GM19468 (cell line): Measurements from ENCODE around the gene POP4.

ENCODE experiments used
- ATAC-seq: cut with Tn5 transposase; IDR thresholded peaks from one replicate; pipeline ENCODE4 v1.9.1; 2021; ENCODE audit warnings: mild to moderate bottlenecking, moderate library complexity, moderate number of reproducible peaks; ENCODE audit not compliant: unreplicated experiment; ENCODE audit errors: extremely low read depth

Gene POP4

GRCh38 chr19:29628661-29629385 is 22.7 kb downstream of the POP4 start:
- ATAC-seq = no peak

DNA sequence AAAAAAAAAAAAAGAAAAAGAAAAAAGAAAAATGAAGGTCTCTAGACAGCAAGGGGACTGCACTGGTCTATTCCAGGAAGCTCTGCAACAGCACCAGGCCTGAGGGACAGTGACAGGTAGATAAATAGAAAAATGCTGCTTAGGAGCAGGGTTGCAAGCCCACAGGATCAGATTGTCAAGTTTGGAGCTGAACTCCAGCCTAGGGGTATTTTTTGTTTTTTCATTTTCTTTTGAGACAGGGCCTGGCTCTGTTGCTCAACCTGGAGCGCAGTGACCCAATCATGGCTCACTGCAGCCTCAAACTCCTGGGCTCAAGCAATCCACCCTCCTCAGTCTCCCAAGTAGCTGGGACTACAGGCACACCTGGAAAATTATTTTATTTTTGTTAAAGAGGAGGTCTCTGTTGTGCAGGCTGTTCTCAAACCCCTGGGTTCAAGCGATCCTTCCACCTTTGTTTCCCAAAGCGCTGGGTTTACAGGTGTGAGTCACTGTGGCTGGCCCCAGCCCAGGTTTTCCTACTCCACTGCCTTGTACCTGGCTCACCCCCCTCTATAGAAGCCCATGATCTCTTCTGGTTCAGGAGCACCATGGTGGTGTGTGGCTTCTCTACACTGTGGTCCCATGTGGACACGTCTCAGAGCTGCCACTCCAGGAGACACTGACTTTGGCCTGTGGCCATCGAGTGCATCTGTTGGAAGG is 23.9 kb downstream of the POP4 start:
- no peak for ATAC-seq

DNA sequence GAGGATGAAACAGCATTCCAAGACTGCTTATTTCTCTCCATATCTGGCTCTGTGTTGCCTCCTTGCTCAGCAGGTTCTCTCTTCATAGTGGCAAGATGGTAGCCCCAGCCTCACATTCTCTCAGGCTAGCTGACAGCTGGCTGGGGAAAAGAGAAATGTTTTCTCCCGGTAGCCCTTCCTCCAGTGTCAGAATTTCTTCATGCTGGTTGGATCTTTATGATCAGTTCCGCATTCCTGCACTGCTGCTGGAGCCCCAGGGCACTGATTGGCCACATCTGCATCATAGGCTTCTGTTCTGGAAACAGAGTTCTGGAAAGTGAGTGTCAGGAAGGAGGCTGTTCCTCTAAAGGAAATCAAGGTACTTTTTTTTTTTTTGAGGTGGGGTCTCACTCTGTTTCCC is 24.6 kb downstream of the POP4 start:
- no peak for ATAC-seq

DNA sequence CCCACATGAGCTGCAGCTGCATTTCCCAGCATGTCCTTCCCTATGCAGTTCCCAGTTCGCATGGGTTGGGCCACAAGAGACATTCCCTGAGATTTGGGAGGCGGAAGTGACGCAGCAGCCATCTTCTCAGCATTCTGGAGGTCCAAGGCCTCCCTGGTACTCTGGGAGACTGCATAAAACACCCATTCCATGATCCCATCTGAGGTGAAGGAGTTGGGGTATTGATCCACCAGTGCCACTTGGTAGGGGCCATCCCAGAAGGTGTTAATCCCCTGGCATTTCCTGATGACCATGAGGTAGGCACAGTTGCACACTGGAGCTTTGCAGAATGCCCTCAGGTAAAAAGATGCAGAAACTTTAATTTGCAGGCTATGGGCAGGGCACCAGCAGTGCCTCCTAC is 25.4 kb downstream of the POP4 start:
- no peak for ATAC-seq

DNA sequence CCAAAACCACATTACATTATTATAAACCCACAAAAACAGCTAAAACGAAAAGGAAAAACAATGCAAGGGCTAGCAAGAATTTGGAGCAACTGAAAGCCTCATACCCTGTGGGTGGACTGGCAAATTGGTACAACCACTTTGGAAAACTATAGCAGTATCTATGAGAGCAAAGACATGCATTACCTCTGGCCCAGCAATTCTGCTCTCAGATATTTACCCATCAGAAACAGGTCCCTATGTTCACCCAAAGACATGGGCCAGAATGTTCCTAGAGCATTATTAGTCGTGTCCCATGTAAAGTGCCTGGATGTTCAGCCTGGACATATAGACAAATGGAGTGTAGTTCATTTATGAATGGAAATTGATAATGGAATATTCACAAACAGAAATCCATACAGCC is 27.9 kb downstream of the POP4 start:
- ATAC-seq = no peak

DNA sequence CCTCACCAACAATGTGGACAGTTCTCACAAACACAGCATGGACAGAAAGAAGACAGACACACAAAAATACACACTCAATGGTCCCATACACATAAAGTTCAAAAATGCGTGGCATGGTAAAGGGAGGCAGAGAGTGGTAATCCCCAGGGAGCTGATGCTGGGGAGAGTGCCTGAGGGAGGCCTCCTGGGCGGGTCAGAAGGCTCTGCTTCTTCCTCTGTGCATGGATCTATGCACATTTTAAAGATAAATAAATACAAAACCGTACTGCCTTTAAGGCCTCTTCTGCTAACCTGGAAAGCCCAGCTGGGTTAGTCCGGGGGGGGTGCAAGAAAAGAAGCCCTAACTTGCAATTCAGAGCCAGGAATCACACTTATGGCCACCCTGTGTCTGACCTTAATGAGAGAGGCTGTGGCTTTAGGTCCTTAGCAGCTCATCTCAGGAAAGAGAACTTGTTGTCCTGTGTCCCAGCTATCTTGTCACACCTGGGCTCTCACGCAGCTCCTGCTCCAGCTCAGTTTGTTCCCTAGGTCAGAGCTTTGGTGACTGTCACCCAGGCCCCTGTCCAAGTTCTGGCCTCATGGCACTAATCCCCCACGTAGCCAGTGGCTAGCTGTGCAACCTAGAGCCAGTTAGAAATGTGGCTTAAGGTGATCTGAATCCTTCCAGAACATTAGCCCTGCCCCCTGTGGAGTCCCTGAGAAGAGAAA is 28.5 kb downstream of the POP4 start:
- ATAC-seq = no peak

DNA sequence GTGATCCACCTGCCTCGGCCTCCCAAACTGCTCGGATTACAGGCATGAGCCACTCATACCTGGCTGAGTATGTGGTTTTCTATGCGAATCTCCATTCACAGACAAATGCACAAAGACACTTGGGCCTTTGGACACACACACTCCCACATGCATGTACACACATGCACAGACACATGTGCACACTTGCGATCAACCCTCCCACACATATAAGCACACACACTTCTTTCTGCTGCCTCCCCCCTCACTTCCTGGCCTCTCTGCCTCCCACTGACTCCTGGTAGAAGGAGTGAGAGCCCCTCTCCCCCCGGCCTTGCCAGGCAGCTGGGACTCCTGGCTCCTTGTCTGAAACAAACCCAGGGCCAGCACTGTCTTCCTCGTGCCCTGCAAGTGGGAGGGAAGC is 29.9 kb downstream of the POP4 start:
- ATAC-seq = no peak

DNA sequence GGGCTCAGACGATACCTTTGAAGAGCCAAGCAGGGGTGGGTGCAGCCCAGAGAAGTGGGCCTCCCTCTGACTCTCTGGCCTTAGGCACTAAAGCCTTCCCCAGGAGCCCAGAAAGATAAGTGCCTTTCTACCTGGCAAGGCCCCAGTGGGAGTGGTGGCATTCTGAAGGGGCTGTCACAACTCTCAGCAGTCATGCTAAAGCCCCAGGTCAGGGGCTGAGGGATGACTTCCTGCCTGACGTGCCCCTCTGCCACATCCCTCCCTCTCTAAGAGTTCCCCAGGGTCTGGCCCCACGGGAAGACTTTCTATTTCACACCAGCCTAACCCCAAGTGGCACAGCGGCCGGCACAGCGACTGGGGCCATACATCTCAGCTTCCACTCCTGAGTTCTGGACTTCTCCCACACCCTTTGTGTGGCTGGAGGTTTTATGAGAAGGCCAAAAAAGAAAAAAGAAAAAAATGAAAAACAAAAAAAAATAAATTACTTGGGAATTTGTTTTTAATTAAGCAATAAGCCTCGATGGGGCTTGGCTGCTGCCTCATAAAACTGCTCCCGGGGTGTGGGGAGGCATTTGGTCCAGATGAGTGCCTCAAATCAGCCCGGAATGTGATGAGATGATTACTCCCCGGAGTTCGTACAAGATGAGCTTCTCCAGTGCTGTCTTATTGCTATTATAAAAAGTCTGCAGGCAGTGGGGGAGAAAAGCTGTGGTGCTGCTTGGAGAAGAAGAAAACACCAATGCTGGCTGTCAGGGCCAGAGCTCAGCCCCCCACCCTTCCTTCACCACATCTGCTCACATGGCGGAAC is 30.7 kb downstream of the POP4 start:
- no peak for ATAC-seq

- no peak for ATAC-seq
Observed at GRCh38 chr19:29639086-29639485, 33.0 kb downstream of the POP4 start.

DNA sequence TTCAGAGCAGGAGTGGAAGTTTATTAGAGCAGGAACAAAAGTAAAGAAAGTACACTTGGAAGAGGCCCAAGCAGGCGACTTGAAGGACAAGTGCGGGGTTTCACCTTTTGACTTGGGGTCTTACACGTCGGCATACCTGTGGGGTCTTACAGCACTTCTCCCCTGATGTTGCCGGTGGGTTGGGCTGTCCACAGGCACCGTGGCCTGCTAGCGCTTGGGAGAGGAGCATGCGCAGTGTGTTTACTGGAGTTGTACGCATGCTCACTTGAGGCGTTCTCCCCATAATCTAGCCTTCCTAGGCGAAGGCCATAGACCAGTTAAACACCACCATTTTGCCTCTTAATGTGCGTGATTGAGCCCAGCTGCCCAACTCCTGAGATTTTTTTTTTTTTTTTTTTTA is 34.1 kb downstream of the POP4 start:
- ATAC-seq = no peak

GRCh38 chr19:29641597-29641996 is 35.5 kb downstream of the POP4 start:
- ATAC-seq = no peak

- ATAC-seq = no peak
Observed at GRCh38 chr19:29643361-29643935, 37.4 kb downstream of the POP4 start.

DNA sequence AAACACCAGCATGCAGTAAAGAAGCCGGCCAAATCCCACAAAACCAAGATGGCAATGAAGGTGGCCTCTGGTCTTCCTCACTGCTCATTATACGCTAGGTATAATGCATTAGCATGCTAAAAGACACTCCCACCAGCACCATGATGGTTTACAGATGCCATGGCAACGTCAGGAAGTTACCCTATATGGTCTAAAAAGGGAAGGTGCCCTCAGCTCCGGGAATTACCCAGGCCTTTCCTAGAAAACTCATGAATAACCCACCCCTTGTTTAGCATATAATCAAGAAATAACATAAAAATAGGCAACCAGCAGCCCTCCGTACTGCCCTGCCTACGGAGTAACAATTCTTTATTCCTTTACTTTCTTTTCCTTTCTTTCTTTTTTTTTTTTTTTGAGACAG is 38.1 kb downstream of the POP4 start:
- no peak for ATAC-seq

DNA sequence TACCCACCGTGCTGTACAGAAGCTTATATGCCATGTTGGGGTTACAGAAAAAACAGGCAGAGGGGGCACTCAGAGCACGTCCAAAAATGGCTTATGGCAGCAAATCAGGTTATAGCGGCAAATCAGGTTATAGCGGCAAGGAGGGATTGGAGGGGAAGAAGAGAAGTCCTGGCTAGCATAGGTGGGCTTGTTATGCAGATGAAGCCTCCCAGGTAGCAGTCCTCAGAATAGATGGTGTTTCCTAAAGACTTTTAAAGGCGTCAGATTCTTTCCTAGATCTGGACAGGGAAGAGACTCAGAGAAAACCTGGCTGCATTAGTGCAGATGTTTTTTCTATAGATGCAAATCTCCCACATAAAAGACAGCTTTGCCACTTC is 39.4 kb downstream of the POP4 start:
- ATAC-seq = no peak

GRCh38 chr19:29645911-29646310 is 39.8 kb downstream of the POP4 start:
- no peak for ATAC-seq

DNA sequence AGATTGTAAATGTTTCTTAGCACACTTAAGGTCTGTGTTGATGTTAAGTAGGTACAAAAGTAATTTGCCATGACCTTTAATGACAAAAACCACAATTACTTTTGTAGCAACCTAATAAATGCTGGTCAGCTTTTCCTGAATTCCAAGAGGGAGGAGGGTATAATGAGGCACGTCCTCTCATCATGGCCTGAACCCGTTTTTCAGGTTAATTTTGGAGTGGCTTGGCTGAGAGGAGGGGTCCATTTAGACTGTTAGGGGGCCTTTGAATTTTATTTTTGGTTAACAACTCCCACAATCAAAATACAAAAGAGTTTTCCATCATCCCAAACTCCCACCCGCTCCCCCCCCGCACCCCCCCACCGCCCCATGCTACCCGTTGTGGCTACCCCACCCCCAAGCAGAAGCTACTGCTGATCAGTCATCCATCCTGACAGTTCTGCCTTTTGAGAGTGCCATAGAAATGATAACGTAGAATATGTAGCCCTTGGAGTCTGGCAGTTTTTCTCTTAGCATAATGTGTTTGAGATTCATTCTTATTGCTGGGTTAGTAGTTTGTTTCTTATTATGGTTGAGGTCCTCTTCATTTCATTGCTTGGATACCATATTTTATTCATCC is 44.8 kb downstream of the POP4 start:
- no peak for ATAC-seq

GRCh38 chr19:29651622-29652394 is 45.7 kb downstream of the POP4 start:
- ATAC-seq = no peak

- no peak for ATAC-seq
Observed at GRCh38 chr19:29653398-29653797, 47.3 kb downstream of the POP4 start.

DNA sequence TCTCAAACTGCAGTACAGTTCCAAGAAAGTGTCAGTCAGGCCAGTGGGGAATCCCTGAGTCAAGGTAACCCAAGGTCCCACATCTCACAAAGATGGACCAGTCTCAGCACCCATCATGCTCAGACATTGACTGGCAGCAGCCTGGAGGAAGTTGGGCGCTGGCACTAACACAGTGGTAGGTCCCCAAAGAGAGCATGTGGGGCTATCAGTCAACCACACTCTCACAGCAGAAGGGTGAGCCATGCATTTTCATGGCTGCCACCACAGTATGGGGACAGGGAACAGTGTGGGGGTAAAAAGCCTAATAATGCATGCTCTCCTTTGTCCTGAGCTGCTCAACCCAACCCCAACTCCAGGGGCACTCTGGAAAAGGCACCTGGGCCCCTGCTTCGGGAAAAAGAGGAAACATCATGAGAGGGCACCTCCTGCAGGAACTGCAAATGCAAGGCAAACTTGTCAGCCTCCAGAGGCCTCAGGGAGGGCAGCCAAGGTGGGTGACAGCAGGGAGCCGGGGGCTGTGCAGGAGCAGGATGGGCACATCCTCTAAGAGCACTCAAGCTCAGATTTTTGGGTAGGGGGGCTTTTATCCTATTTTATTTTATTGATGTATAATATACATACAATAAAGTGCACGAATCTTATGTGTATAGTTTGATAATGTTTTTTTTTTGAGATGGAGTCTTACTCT is 49.7 kb downstream of the POP4 start:
- ATAC-seq = no peak
